8988T (cell line): Measurements from ENCODE around the gene PLEKHG5.
"Not testable (repeated sequence)": the region's sequence is repeated elsewhere in the genome, so short reads cannot be mapped to it uniquely, and the experiment has no call there.

Experiments used
- DNase-seq: peaks from one replicate; pipeline ENCODE4 v3.0.0; 2011

Gene PLEKHG5

DNA sequence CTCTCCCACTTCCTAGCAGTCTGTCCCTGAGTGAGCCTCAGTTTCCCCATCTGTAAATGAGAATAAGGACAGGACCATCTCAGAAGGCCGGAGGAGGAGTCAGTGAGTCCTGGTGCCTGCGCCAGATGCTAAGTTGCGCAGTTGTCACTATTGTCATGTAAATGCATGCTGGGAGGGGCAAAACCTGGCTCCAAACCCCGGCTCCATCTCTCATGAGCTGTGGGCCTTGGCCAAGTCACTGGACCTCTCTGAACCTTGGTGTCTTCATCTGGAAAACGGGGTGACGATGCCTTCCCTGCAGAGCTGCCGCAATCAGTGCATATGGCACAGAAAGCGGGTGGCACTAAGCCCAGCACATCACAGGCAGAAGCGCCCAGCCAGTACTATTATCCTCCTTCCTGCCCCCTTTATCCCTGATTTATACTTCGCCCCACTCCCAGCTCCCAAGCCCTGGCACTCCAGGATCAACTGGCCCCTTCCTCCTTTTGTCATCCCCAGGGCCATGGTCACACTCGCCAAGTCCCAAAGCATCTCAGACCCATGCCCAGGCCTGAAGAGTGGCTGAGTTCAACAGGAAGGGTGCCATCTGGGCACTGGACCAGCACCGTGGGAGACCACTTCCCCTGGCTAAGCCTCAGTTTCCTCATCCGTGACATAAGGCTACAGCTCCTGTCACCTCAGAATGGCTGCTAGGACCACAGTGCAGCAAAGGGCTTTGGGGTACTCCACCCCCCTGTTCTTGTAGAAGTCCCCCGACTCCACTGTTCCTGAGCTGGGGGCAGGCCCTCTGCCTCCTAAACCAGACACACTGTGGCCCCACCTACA lies 4.3 kb upstream of the PLEKHG5 start:
- DNase-seq: no peak

DNA sequence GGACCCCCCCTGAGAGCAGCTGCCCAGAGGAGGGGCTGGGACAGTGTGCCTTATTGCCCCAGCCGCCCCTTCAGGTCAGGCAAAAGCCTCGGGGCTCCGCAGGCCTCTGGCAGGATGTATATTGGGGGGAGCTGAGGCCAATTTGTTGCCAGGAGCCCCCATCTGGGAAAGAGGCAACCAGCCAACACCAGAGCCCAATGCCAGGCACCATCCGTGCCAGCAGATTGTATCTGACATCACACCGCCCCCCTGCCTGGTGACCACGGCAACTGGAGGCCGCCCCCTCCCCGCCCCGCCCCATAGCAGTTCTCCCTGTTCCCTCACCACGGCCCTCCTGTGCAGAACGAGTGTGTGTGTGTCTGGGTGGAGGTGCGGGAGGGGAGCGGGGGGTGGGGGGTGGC lies 3.6 kb upstream of the PLEKHG5 start:
- DNase-seq: no peak

DNA sequence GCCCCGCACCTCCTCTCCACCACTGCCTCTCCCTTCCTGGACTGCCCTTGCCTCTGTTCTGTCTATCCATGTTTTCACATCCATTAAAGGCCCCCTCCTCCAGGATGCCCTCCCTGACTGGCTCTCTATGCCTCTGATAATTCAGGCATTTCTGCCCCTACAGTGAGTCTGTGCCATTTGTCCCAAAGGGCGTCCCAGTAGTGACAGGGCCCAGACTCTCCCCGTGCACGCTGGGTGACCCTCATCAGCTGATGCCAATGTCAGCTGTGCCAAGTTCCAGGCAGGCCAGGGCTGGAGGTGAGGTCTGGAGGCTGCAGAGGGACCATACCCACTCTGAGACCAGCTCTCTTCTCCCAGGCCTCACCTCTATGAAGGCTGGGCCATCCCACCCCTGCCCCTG lies 3.2 kb upstream of the PLEKHG5 start:
- DNase-seq: no peak

DNA sequence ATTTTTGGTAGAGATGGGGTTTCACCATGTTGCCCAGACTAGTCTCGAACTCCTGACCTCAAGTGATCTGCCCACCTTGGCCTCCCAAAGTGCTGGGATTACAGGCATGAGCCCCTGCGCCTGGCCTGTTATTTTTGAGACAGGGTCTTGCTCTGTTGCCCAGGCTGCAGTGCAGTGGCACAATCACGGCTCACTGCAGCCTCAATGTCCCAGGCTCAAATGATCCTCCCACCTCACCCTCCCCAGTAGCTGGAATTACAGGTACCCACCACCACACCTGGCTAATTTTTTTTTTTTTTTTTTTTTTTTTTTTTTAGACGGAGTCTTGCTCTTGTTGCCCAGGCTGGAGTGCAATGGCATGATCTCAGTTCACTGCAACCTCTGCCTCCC lies 2.4 kb upstream of the PLEKHG5 start:
- not testable (repeated sequence) for DNase-seq

DNA sequence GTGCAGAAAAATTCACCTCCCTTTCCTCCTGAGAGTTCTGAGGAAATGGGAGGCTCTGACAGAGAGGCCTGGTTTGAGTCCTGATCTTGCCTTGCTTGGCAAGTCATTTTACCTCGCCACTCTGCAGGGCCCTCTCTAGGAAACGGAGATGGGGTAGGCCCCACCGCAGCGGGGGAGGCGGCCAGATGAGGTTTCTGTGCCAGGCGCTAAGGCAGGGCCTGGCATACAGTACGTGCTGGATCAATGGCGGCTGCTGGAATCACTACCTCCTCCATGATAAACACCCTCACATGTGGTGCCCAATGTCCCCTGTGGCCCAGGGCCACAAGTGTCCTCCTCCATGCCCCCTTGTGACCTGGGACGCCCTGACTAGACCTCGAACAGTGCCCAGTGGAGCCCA lies 499 bp upstream of the PLEKHG5 start:
- no peak for DNase-seq

DNA sequence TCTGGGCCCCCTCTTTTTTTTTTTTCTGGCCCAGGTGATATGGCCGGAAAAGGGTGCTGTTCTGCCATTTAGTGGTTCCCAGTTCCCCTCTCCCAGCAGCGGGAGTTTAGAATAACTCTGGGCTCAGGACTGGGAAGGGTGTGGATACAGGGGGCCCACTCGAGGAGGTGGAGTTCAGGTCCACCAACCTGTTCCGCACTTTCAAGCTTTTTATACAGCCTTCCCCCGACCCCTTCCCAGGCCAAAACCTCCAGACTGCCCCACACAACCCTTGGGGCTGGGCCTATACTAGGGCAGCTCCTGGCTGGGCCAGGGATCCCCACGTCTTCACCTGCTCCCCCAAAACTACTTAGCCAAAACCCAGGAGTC lies 402 bp downstream of the PLEKHG5 start:
- DNase-seq: no peak

DNA sequence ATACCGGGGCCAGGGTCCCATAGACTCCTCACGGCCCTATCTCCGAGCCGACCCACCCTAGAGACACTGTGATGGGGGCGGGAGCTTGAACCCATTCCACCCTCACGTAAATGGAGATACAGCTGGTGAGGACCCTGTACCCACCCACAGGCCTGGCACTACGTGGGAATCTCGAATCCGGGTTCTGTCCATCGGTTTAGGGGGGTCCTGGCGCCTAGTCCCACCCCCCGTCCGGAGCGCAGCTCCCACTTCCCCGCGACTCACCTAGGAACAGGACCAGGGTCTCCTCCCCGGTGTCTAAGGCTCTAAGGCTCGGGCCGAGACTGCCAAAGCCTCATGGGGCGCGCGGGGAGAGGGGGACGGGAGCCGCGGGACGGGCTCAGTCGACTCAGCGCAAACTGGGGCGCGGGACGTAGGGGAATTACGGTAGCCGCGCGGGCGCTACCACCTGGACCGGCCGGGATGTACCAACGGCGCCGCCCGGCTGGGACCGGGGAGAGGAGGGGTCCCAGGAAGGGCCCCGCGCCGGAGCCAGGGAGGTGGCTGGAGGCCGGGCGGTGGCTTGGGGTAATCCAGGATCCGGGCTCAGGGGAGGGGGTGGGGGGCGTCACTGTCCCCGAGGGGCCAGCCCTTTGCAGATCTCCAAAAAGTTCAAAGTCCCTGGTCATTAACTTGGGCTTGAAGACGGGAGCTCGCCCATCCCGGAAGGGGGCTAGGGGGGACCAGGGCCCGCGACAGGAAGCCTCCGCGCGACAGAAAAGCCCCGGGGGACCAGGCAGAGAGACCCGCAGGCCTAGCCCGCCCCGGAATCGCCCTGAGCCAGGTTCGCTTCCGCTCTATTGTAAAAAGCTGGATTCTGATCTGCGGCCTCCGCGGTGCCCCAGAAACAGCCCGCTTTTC lies 1.0 kb downstream of the PLEKHG5 start:
- DNase-seq: no peak

DNA sequence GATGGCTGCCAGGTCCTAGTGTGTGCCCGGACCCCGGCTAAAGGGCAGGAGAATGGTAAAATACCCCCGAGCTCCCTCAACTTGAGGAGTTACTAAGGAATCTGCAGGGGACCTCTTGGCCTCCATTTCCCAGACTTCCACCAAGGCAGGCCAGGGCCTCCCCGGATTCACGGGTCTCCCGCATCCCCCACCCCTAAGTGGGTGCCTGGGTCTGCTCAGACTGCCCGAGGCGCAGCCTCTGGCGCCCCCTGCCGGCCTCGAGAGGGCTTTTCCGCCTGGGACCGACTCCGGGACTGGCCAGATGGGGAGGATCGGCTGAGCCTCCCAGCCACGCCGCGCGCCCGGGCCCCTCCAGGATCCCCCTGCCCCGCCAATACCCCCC lies 1.7 kb downstream of the PLEKHG5 start:
- peak; percentile 77 for DNase-seq

DNA sequence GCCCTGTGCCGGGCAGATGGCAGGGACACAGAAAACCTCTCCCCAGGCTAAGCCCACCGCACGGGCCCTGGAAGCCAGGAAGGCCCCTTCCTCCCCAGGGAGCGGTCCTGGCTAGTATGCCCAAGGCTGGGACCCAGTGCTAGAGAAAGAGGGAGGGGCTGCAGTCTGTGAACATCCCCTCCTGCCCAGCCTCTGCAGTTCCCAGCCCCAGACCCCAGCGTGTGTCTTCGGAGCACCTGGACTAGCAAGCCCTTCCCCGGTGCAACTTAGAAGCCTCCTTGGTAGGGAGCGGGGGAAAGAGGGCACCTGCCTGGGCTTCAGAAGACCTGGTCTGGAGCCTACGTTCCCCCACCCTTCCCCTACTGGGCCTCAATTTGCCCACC lies 2.1 kb downstream of the PLEKHG5 start:
- DNase-seq: no peak

DNA sequence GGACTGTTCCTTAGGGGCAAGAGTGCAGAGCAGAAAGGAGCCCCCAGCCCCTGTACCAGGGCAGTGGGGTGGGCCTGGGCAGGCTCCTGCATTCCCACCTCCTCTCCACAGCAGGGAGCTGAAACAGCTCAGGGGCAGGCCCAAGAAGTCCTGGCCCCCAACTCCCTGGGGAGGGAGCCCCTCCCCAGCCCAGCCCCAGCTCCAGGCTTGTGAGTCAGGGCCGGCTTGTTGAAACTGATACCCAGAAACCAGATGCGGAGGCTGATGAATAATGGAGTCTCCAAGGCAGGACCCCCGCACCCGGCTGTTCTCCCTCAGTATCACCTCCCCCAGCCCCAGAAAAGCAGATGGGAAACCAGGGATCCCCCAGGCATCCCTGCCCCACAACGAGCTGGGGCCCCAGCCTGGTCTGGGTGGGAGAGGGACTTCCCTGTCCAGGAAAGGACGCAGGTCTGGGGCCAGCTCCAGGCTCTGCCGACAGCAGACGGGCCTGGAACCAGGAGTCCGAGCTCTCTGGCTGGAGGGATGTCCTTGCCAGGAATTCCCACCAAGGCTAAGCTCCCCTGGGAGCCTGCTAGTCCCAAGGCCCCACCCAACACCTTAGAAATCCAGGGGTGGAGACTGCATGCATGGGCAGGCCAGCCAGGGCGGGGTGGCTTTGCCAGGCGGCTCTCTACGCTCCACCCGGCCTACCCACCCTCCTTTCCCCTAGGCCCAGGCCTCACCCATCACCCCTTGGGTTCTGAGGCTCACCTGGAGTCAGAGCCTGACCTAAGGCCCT lies 2.7 kb downstream of the PLEKHG5 start:
- DNase-seq: no peak

DNA sequence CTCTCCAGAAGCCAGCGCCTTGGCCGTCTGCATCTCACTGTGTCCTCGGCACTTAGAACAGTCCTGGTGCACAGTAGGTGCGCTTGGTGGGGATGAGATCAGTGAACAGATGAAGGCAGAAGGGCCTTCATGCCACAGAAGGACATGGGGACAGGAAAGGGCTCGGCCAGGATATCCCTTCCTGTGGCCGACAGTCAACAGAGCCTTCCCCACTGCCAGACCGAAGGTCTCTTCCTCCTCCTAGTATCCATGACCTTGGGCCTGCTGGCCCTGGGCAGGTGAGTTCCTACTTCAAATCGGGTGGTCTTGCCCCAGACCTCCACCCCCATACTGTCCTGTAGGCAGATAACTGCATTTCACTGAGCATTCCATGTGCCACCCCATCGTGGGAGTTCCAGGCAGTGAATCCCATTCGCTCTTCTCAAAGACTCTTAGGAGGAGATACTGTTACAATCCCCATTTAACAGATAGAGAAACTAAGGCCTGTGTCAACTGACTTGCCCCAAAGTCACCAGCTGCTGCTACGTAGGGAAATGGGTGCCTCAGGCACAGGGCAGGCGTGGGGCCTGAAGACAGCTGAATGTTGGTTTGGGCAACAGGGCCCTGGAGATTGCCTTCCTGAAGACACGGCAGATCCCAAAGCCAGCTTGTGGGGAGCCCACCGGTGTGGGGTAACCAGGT lies 3.5 kb downstream of the PLEKHG5 start:
- DNase-seq: no peak

DNA sequence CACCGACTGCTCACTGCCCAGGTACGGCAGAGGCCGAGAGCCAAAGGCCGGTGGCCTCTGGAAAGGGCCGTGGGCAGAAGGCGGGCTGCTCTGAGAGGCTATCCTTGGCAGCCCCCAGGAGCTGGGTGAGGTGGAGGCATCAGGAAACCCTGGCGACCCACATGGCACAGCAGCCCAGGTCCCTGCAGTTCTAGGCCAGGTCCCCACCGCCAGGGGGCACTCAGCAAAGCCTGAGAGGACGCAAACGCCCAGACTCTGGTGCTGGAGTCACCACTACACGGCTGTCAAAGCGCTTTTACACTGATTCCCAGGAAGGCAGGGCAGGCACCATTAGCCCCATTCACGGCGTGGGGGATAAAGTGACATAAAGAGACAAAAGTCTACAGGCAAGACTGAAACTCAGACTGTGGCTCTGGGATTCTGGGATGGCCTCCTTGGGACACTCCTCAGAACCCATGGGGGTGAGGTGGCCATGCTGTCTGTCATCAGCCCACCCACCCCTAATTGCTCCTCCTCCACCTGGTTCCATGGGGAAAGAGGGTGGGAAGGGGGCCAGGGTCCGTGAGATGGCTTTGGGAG lies 4.9 kb downstream of the PLEKHG5 start:
- peak; percentile 96 for DNase-seq

DNA sequence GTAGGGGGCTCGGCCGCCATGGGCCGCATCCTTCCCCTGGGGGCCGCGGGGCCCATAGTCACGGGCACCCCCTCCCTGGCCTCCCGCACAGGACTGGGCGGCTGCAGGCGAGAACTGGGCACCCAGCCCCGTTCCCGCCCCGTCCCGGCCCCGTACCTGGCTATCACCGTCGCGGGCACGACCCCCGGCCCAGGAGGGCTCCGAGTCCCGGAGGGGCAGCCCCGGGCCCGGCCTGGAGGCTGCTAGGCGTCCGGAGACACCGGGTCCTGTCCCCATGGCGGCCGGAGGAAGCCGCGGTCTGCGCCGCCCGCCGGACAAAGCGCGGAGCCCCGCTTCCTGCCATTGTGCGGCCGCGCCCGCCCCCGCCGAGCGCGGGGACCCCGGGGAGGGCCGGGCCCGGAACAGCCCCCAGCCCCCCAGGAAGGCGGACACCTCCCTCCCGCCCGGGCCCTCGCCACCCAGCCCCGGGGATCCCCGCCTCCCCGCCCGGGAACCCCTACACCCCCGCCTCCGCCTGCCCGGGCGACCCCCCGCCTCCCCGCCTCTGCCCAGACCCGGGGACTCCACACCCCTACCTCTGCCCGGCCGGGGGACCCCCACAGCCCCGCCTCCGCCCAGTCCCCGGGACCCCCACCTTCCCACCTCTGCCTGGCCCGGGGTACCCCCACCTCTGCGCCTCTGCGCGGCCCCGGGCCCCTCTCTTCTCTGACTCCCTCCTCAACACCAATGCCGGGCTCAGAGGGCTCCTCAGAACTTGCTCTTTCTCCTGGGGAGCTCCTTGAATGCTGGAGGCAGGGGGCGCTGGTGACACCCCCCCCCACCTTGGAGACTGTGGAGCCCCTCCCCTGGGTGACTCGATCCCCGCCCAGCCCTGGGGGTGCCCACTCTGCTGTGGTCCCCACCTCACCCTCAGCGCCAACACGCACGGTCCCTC lies 6.0 kb downstream of the PLEKHG5 start:
- DNase-seq: no peak

DNA sequence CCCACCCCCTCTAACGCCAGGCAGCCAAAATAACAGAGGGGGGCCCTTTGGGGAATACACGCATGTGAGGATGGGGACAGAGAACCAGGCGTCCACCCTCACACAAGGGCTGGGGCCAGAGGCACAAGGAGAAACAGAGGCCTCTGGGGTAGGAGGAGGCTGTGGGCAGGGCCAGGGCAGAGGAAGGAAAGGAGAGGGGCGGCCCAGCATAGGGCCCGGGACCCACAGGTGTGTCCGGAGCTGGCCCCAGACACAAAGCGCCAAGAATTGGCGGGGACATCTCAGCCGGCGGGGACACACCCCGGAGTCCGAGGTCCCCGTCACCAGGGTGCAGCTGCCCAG lies 6.7 kb downstream of the PLEKHG5 start:
- DNase-seq: no peak

DNA sequence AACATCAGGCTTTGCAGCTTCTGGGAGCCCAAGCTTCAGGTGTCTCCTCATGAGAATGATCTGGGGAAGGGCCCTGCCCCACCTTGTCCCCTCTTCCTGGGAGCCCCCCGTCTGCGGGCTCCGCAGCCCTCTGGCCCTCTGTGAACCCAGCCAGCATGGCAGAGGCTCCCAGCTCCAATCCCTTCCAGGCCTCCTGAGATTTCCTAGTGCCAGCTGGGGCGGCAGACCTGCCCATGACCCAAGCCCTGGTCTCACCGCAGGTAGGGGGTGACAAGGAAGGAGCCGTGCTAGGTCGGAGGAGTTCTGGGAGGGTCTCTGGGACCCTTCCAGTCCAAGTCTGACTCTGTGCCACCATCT lies 7.7 kb downstream of the PLEKHG5 start:
- no peak for DNase-seq

DNA sequence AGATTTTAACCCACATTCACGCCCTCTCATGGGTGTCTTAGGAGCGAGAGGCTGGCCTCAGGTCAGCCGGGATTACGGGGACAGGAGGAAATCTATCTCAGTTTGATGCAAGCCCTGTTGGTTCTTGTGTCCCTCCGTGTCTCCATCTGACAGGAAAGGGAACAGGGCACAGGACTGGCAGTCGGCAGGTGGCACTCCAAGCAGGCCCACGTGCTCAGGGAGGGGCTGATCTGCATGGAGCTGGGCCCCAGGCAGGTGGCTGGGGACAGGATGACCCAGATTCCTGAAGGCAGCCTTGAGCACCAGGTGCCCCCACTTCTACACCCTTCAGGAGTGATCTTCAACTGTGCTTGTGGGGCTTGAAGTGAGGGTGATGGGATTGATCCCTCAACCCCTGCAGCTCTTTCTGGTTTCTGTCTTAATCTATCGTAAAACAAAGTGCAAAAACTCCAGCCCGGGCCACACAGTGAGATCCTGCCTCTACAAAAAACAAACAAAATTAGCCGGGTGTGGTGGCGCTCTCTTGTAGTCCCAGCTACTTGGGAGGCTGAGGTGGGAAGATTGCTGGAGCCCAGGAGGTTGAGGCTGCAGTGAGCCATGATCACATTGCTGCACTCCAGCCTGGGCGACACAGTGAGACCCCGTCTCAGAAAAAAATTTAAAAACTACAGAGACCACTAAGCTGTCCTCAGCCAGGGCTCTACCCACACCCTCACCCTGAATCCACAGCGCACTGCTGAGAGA lies 8.3 kb downstream of the PLEKHG5 start:
- DNase-seq: no peak

DNA sequence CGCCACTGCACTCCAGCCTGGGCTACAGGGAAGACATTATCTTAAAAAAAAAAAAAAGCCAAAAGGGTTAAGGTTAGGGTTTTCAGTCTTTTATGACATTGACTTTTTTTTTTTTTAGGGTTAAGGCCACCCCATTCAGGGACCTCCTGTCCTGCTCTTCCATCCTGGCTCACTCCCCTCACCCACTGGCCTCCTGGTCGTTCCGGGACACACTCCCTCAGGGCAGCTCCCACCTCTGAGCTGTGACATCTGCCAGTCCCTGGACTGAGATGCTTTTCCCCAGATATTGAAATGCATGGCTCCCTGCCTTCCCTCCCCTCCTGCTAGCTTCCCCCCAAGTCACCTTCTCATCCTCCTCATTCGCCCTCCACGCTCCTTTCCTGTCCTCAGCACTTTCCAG lies 9.6 kb downstream of the PLEKHG5 start:
- no peak for DNase-seq

DNA sequence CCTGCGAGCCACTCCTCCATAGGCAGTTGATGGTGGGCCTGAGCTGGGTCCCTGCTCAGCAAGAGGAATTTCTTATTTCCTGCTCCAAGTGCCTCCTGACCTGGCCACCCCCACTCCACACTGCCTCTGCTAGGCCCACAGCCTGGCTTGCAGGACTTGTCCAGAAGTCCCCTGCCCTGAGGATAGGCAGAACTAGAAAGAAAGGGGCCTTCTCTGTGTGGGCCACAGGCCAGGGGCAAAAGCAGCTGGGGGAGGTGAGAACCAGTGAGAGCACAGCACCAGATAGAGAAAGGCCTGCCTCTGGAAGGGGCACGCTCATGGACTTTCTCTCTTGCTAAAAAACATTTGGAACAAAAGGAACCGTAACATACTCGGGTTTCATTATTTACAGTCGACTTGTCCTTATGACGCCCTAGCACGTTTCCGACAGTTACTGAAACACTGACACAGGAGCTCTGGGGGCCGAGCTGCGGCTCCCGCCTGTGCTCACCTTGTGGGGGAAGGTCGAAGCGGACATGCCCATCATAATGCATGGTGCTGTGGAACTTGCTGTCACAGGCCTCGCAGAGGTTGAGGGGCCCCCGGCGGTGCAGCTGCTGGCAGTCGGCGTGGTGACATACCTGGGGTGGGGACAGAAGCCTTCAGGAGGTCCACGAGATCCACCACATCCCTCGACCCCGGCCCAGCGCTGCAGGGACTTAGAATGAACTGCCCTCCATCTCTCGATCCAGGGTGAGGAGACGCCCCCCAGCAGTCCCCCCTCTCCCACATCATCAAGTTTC lies 14.2 kb downstream of the PLEKHG5 start:
- no peak for DNase-seq

DNA sequence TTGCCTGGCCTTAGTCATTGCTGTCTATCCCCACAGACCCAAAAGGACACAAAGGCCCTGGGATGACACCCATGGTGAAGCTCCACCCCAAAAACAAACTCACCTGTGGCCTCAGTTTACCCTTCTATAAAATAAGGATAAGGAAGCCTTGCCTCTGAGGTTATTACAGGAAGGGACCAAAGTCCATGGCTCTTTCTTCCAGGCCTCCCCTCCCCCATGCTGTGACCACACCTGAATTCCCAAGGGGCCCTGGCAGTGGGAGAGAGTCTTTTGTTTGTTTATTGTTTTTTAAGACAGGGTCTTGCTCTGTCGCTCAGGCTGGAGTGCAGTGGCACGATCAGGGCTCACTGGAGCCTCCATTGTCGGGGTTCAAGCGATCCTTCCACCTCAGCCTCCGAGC lies 15.0 kb downstream of the PLEKHG5 start:
- DNase-seq: no peak
